COLO829 (cell line): ENCODE data around the gene SLIT3.
"Not testable (repeated sequence)": the region's sequence is repeated elsewhere in the genome, so short reads cannot be mapped to it uniquely, and the experiment has no call there.

Source experiments
- DNase-seq: peaks from one replicate; pipeline ENCODE4 v3.0.0; 2012; ENCODE audit warnings: low spot score

Gene SLIT3

GRCh38 chr5:168768172-168768571 is 532.8 kb downstream of the SLIT3 start:
- DNase-seq = no peak

GRCh38 chr5:168766426-168766700 is 534.6 kb downstream of the SLIT3 start:
- DNase-seq = no peak

DNA sequence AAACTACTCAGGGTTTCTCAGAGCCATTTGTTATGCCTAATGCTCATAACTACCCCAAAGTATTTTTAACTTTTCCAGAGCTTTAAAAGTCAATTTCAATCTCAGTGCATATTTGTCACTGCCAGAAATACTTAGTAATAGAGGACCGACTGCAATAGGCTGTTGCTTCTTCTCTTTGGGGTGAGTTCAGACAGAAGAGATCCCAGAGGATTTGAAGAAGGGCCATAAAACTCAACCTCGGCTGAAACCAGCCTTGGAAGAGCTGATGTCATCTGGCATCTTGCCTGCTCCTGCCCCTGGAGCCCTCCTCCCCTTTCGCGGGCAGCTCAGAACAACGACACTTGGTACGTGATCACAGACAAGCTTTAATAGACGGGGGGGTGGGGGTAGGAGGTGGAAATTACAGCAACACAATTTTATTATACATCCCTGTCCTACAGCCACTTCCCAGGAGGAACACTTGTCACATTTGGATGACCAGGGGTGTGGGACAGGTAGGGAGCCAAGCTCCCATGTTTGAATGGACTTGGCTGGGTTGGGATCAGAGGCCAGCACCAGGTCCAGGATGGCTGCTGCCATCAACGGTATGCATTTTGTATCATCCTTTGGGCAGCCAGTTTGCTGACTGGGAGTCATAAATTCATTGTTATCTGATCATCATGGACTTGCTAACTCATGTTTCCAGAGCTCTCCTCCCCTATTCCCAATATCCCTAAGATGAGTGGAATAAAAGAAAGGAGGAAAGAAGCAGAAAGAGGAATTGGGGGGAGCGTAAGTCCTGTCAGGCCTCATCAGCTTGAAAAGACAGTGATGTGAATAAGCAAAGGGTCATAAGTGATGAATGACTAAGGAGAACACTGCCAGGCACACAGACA is 535.2 kb downstream of the SLIT3 start:
- no peak for DNase-seq

GRCh38 chr5:168765086-168765550 is 535.8 kb downstream of the SLIT3 start:
- DNase-seq = no peak

DNA sequence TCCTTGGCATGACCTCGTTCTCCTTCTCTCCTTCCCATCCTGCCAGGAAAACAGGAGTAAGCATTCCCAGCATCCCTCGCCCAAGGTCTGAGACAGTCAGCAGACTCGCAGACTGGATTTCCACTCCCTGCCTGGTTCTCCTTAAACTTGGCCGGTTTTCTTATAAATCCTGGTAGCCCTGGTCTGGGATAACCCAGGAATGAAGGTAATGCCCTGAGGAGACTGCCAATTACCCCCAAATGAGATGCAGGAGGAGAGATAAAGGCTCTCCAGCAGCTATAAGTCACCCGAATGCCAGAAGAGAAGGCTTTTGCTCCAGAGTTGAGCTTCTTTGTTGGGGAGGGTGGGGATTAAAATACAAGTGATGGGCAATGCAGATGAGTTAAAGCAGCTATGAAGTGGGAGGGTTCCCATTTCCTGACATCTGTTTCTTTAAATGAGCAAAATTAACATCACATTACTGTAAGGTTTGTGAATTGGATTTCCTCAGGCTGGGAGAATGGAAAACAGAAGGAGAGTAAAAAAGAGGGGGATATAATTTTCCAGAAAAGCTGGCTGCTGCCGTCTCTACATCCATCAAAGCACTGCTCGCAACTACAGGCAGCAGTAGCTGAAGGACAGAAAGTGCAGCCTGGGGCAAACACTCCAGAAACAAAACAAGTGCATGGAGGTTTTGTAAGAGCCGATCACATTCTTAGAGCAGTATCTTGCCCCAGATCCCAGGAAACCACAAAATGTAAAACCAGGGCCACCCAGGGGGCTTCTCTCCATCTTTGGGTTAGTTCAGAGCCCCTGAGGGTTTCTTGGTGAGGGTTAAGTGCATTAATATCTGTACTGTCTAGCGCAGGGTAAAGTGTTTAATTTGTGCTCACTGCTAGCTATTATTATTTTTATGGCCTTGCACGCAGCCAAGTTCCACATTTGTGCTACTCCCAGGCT is 544.2 kb downstream of the SLIT3 start:
- no peak for DNase-seq

GRCh38 chr5:168755548-168756093 is 545.3 kb downstream of the SLIT3 start:
- no peak for DNase-seq

DNA sequence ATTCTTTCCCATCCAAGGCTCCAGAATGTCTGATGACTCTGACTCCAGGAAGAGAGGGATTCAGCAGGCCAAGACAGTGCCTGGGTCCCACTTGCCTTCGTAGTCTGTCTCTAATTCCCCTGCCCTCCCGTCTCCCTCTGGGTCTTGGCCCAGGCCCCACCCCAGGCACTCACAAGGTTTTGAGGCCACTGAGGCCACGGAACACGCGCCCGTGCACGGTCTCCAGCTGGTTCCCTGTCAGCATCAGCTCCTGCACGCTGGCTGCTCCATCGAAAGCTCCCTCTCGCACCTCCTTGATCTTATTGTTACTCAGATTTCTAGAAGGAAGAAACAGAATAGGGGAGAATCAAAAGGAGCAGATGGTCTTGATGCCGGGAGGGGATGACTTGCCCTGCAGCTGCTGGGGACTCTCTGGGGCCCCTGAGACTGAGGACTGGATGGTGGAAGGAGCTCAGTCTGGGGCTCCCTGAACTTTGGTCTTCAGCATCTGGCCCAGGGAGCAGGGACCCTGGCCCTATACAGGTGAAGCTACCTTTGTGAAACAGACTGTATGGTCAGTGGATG is 547.2 kb downstream of the SLIT3 start:
- DNase-seq = no peak

GRCh38 chr5:168752416-168753190 is 548.3 kb downstream of the SLIT3 start:
- no peak for DNase-seq

- DNase-seq = no peak
These were observed 548.9 kb downstream of the SLIT3 start for GRCh38 chr5:168752012-168752411.

DNA sequence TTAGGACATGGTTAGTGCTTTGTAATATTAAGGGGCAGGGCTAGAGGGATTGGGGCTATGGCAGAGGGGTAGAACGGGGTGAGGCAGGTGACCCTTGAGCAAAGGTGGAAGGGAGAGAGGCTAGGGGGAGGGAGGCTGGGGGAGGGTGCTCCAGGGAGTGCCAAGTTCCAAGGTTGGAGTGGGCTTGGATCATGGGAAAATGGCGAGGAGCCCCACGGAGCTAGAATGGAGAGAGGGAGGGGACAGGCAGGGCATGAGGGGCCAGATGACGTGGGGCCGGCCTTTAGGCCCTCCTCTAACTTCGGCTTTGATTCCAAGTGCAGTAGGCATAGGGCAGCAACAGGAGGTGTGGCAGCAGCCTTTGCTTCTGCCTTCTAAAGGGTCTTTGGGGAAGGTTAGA is 550.0 kb downstream of the SLIT3 start:
- no peak for DNase-seq

DNA sequence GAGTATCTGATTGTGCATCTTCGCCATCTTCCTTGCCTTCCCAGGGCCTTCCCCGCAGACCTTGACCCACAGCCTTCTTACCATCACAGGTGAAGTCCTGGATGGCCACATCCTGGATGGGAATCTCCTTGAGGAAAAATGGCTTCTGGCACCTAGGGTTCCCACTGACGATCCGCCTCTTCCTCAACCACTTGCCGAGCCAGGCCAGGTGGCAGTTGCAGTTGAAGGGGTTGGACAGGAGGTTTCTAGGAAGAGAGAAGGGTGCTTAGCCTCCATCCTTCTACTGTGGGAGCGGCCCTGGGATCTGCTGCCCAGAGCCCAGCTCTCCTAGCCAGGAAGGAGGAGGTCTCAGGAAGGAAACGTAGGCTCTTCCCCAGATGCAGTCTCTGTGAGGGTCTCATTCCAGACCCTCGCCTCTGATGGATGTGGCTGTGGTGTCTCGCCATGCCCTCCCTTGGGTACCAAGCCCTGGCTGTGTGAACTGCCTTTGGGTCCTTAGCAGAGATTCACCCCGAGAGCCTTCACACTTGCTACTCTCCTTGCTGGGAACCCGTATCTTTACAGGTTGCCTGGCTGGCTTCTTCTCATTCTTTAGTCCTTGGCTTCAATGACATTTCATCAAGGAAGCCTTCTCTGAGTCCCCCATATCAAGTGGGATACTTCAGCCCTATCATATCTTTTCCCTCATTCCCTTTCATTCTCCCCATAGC is 551.4 kb downstream of the SLIT3 start:
- DNase-seq = no peak

DNA sequence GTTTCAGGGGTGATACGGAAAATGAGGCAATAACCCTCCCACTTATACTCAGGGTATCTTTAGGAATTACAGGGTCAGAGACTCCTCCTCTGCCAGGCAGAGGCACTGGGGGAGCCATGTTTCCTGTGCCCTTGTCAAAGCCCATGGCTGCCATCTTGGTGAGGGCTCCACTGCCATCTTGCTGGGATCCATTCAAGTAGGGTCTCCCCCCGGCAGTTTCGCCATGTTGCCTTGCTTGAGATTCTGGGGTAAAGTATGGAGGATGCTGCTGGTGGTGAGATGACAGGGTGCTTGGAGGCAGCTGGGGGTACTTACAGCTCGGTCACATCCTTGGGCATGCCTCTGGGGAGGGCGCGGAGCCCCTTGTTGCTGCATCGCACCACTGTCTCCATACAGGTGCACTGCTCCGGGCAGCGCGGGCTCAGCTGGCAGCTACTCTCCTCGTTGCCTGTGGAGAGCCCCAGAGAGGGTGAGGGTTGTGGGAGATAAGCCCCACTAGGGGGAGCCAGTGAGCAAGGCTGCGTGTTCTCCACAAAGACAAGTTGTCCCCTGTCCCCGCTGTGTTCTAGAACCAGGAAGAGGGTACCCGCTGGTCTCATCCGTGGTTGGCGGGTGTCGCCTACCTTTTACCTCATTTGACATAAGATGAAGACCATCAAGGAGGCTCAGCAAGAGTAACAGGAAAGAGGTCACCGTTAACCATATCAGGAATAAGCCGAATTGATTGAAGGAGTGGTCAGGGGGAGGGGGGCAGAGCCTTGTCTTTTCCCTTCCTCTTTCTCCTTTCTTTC is 552.8 kb downstream of the SLIT3 start:
- peak; percentile 55 for DNase-seq

DNA sequence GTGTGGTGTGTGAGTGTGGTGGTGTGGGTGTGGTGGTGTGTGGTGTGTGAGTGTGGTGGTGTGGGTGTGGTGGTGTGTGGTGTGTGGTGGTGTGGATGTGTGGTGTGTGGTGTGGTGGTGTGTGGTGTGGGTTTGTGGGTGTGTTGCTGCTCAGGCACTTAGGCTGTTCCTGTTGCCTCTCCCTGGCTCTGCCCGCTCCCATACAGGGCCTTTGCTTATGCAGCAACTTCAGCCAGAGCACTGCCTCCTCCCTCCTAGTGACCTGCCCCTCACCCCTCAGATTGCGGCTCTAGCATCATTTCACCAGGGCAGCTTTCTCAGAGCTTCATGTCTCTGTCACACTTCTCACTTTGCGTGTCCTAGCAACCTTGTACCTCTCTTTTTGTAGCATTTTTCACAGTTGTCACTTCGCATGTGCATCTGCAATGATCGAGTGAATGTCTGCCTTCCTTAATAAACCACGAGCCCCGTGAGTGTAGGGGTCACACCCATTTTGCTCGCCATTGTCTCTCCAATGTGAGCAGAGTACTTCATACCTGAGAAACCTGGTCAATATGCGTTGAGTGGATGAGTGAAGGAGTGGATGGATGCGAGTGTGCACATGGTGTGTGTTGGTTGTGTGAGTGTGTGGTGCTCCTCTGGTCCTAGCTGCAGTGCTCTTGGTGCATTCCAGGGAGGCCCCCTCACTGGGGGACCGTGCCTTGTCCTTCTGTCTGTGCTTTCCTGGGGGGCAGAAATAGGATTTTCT is 553.9 kb downstream of the SLIT3 start:
- DNase-seq = no peak

- not testable (repeated sequence) for DNase-seq
These were observed 554.6 kb downstream of the SLIT3 start for GRCh38 chr5:168746126-168746892.

GRCh38 chr5:168743617-168744016 is 557.3 kb downstream of the SLIT3 start:
- no peak for DNase-seq

GRCh38 chr5:168742311-168742710 is 558.6 kb downstream of the SLIT3 start:
- DNase-seq = not testable (repeated sequence)

- DNase-seq = no peak
These were observed 560.1 kb downstream of the SLIT3 start for GRCh38 chr5:168740811-168741213.

GRCh38 chr5:168740092-168740800 is 560.7 kb downstream of the SLIT3 start:
- DNase-seq = no peak
